Thyroid gland (tissue), 4 donors: ENCODE results near the gene ARHGAP8. TPM values are rescaled to one million over a fixed set of nuclear protein-coding genes. Genes with fewer than 3 reads are reported as not detected.
A peak's percentile ranks its signal among the peaks of the same experiment; 100 is the strongest.

Experiments
- DNase-seq, 2 donors: peaks; one replicate each; pipeline ENCODE4 v3.0.0-alpha.2; 2019
- H3K27ac ChIP-seq, 3 donors: fragments of 200-600 bp; sonication (generic); 1 replicate in 2 of 3; 2 replicates in 1 of 3; pipeline ENCODE4 v1.5.1; 2016 to 2019; ENCODE audit warnings: mild to moderate bottlenecking in 1 of 3, moderate library complexity in 1 of 3
- H3K27me3 ChIP-seq: fragments of 200-600 bp; sonication (generic); one replicate; pipeline ENCODE4 v1.5.1; 2019
- H3K36me3 ChIP-seq, 2 donors: fragments of 200-600 bp; sonication (generic); one replicate each; pipeline ENCODE4 v1.5.1; 2016 to 2019
- H3K4me1 ChIP-seq, 2 donors: fragments of 200-600 bp; sonication (generic); one replicate each; pipeline ENCODE4 v1.5.1; 2017 to 2019
- H3K4me3 ChIP-seq, 3 donors: fragments of 200-600 bp; sonication (generic); replicated peaks in 1 of 3; 1 replicate in 2 of 3; 2 replicates in 1 of 3; pipeline ENCODE4 v1.5.1; 2016; ENCODE audit warnings: mild to moderate bottlenecking in 1 of 3
- H3K9me3 ChIP-seq: fragments of 200-600 bp; sonication (generic); one replicate; pipeline ENCODE4 v1.5.1; 2017
- CTCF ChIP-seq, 6 experiments: fragments of 200-600 bp in 3 of 6; fragments of 450-650 bp in 3 of 6; sonication (generic) in 3 of 6; IDR thresholded peaks; one replicate each; pipeline ENCODE4 v1.5.1; 2016 to 2019; ENCODE audit warnings: antibody characterized with exemption in 6 of 6, mild to moderate bottlenecking in 2 of 6, inconsistent platforms in 1 of 6, moderate library complexity in 1 of 6
- POLR2A ChIP-seq, 2 donors: fragments of 450-650 bp; IDR thresholded peaks; one replicate each; pipeline ENCODE4 v1.6.1; 2017; ENCODE audit warnings: antibody characterized with exemption in 2 of 2, mild to moderate bottlenecking in 2 of 2, moderate library complexity in 1 of 2
- WGBS, 2 donors: methylation state at CpG; one replicate each; pipeline ENCODE4 v1.1.5; 2017; 5-methylcytosine and 5-hydroxymethylcytosine counted together
- intact Hi-C: fragments of 100-400 bp; cut with DNase I; formaldehyde crosslinking; loops from one replicate; pipeline ENCODE4 v1.15.1; 2023
- total RNA-seq, 4 donors: library from RNA; depleted of rRNA; stranded (reverse); fragments of >200 nt; gene quantifications; one replicate each; pipeline ENCODE4 v1.2.3, GENCODE V29; 2016

ARHGAP8 gene
- total RNA-seq, 4 donors from 2014 or later, result 24.8 to 44.3 (median 28.0) TPM

GRCh38 chr22:44824271-44824670 lies 71.9 kb downstream of the ARHGAP8 start:
- H3K36me3 ChIP-seq, result peaks cover 3% of the 10 kb centered on the region in 2 donors
- no peak for DNase-seq
- intact Hi-C loops, result no loop called here
- 98 to 99% methylated on average over 6 to 12 of the region's 12 CpGs for WGBS, 2 donors
- H3K27ac ChIP-seq, result no peak overlapping the region
- TF ChIP-seq CTCF (IDR thresholded peaks at IDR 0.05) (no peak), POLR2A (IDR thresholded peaks at IDR 0.05) (no peak)
- no peaks in the 10 kb centered on the region for H3K27me3 ChIP-seq
- H3K4me1 ChIP-seq, result peaks cover 0 to 6% of the 10 kb centered on the region in 2 donors
- no peak overlapping the region for H3K4me3 ChIP-seq
- H3K9me3 ChIP-seq, result no peaks in the 10 kb centered on the region

GRCh38 chr22:44825310-44826150 lies 73.2 kb downstream of the ARHGAP8 start:
- Histone ChIP-seq H3K27me3 (no peaks in the 10 kb centered on the region), H3K9me3 (no peaks in the 10 kb centered on the region), H3K4me3 (no peak overlapping the region), H3K27ac (no peak overlapping the region), H3K4me1 (peaks cover 0 to 3% of the 10 kb centered on the region in 2 donors), H3K36me3 (peaks cover 3% of the 10 kb centered on the region in 2 donors)
- intact Hi-C loops, result no loop called here
- 90 to 97% methylated on average over 29 to 37 of the region's 43 CpGs for WGBS, 2 donors
- TF ChIP-seq CTCF (IDR thresholded peaks at IDR 0.05) (no peak), POLR2A (IDR thresholded peaks at IDR 0.05) (no peak)
- no peak for DNase-seq

GRCh38 chr22:44827666-44828190 lies 75.4 kb downstream of the ARHGAP8 start:
- intact Hi-C loops, result no loop called here
- WGBS, 2 donors, result 92 to 94% methylated on average over 16 of the region's 16 CpGs

GRCh38 chr22:44828193-44828592 lies 75.8 kb downstream of the ARHGAP8 start:
- Histone ChIP-seq H3K36me3 (peaks cover 0 to 3% of the 10 kb centered on the region in 2 donors), H3K4me1 (no peaks in the 10 kb centered on the region), H3K27me3 (no peaks in the 10 kb centered on the region), H3K4me3 (no peak overlapping the region), H3K9me3 (no peaks in the 10 kb centered on the region), H3K27ac (no peak overlapping the region)
- intact Hi-C loops, result no loop called here
- 66 to 83% methylated on average over 8 of the region's 8 CpGs for WGBS, 2 donors
- DNase-seq, result no peak
- TF ChIP-seq CTCF (IDR thresholded peaks at IDR 0.05) (peak in 2 of 6 experiments; percentile 27 to 44), POLR2A (IDR thresholded peaks at IDR 0.05) (no peak)

More at GRCh38 chr22:44827666-44828190, 75.4 kb downstream of the ARHGAP8 start:
- Histone ChIP-seq H3K9me3 (no peaks in the 10 kb centered on the region), H3K4me3 (no peak overlapping the region), H3K27ac (no peak overlapping the region), H3K36me3 (peaks cover 0 to 3% of the 10 kb centered on the region in 2 donors), H3K27me3 (no peaks in the 10 kb centered on the region), H3K4me1 (no peaks in the 10 kb centered on the region)
- no peak for TF ChIP-seq CTCF (IDR thresholded peaks at IDR 0.05)
- no peak for TF ChIP-seq POLR2A (IDR thresholded peaks at IDR 0.05)
- no peak for DNase-seq

GRCh38 chr22:44831885-44832284 lies 79.5 kb downstream of the ARHGAP8 start:
- H3K4me1 ChIP-seq, result no peaks in the 10 kb centered on the region
- H3K9me3 ChIP-seq, result no peaks in the 10 kb centered on the region
- TF ChIP-seq POLR2A (IDR thresholded peaks at IDR 0.05) (no peak), CTCF (IDR thresholded peaks at IDR 0.05) (no peak)
- no peaks in the 10 kb centered on the region for H3K27me3 ChIP-seq
- H3K27ac ChIP-seq, result no peak overlapping the region
- intact Hi-C loops, result no loop called here
- no peaks in the 10 kb centered on the region for H3K36me3 ChIP-seq
- H3K4me3 ChIP-seq, result no peak overlapping the region
- 86 to 91% methylated on average over 1 of the region's 1 CpG for WGBS, 2 donors
- DNase-seq, result no peak
